ENCODE results near the gene ATP10A. TPM values are rescaled to one million over a fixed set of nuclear protein-coding genes. Genes with fewer than 3 reads are reported as not detected.

The ATP10A gene
- total and polyA plus RNA-seq, 2 of the 8 experiments (the other 6 are each of a cell fraction or from before 2014, with no cell fraction given) = 2.0 to 2.8 TPM

DNA sequence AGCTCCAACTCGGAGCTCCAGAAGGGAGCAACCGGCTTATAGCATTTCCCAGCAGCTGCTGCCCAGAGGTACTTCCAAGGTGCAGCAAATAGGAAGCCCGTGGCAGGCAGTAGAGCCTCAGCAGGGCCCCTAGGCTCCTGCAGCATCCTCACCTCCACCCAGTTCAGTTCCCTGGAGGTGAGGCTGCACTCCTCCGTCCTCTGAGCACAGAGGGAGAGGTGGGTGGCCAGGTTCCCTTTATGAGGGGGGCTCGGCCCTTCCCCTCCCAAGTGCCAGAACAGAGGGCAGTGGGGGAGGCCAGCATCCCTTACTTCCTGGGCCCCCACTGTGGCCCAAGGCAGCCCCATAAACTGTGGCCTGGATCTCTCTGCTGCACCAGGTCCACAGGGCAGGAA is 150.2 kb downstream of the ATP10A start:
- Histone ChIP-seq H3K18ac (ENCODE audit: extremely low read depth, low read length) (no peak overlapping the region), H2BK120ac (replicated peaks; ENCODE audit: low read depth, low read length) (no peak overlapping the region), H3K9me3 (ENCODE audit: insufficient read depth in 2 of 2, low read depth in 1 of 2, low read length in 1 of 2) (no peaks in the 10 kb centered on the region), H2AFZ (ENCODE audit: low read length) (no peak overlapping the region), H2BK15ac (ENCODE audit: low read length) (no peak overlapping the region), H4K8ac (ENCODE audit: extremely low read depth, insufficient read depth, low read length) (no peak overlapping the region), H3K36me3 (ENCODE audit: control insufficient read depth in 2 of 4, insufficient read depth in 4 of 4, low read length in 3 of 4) (no peaks in the 10 kb centered on the region), H3K79me2 (ENCODE audit: control insufficient read depth in 1 of 2, insufficient read depth in 2 of 2, low read length in 2 of 2) (no peaks in the 10 kb centered on the region), H3K4me1 (replicated peaks in 1 of 4; ENCODE audit: control insufficient read depth in 3 of 4, insufficient read depth in 4 of 4, low read length in 3 of 4) (no peaks in the 10 kb centered on the region), H4K91ac (replicated peaks; ENCODE audit: insufficient read length, low read length) (no peak overlapping the region), H3K23ac (ENCODE audit: insufficient read length) (no peak overlapping the region), H2BK12ac (ENCODE audit: low read depth, low read length) (no peak overlapping the region), H4K20me1 (replicated peaks in 1 of 2; ENCODE audit: control insufficient read depth in 1 of 2, insufficient read depth in 2 of 2, low read length in 2 of 2) (no peaks in the 10 kb centered on the region), H3K4ac (replicated peaks; ENCODE audit: insufficient read length, low read depth, low read length) (no peak overlapping the region), H3K27me3 (replicated peaks in 1 of 4; ENCODE audit: control insufficient read depth in 3 of 4, extremely low read depth in 1 of 4, insufficient read depth in 3 of 4, low read length in 3 of 4) (no peaks in the 10 kb centered on the region), H3K27ac (ENCODE audit: low read depth, low read length) (no peak overlapping the region), H3K9ac (replicated peaks in 1 of 4; ENCODE audit: extremely low read depth in 1 of 4, low read depth in 3 of 4, low read length in 3 of 4) (no peak overlapping the region), H2BK20ac (ENCODE audit: low read length) (no peak overlapping the region), H4K5ac (ENCODE audit: insufficient read length, low read depth, low read length) (no peak overlapping the region), H3K56ac (replicated peaks; ENCODE audit: insufficient read length, low read depth, low read length) (no peak overlapping the region), H3K79me1 (ENCODE audit: low read depth, low read length) (no peaks in the 10 kb centered on the region), H3K14ac (ENCODE audit: insufficient read length) (no peak overlapping the region), H2BK5ac (ENCODE audit: low read depth, low read length) (no peak overlapping the region), H3K4me2 (ENCODE audit: insufficient read depth in 1 of 2, low read depth in 2 of 2, low read length in 2 of 2) (no peak overlapping the region), H3K4me3 (ENCODE audit: extremely low read depth in 1 of 4, insufficient read depth in 2 of 4, low read depth in 3 of 4, low read length in 4 of 4) (no peak overlapping the region), H3K23me2 (ENCODE audit: low read depth, low read length) (no peaks in the 10 kb centered on the region), H2AK5ac (ENCODE audit: low read depth, low read length) (no peak overlapping the region)
- WGBS, 2 experiments (ENCODE audit: extremely low coverage in 1 of 2, insufficient coverage in 1 of 2, insufficient read length in 1 of 2, insufficient replicate concordance in 2 of 2, low coverage in 1 of 2, low lambda C conversion rate in 2 of 2, missing lambda C conversion rate in 1 of 2) = 80% methylated on average over 5 of the region's 5 CpGs; no CpG with 5 or more reads in 1 of the 2 experiments
- ChIA-PET POLR2A (ENCODE audit: partially characterized antibody) (no interaction called here), CTCF (ENCODE audit: partially characterized antibody) (interaction anchor here (0.7 to 1.9 kb wide), 4 partner anchors 27 to 206 kb away, joined by 3 to 4 read pairs (median 4); no protein-coding TSS in a partner anchor)
- TF ChIP-seq ATF3 (IDR thresholded peaks at IDR 0.05; ENCODE audit: insufficient read depth, low read depth, low read length) = no peak
- TF ChIP-seq, protein P1, sequence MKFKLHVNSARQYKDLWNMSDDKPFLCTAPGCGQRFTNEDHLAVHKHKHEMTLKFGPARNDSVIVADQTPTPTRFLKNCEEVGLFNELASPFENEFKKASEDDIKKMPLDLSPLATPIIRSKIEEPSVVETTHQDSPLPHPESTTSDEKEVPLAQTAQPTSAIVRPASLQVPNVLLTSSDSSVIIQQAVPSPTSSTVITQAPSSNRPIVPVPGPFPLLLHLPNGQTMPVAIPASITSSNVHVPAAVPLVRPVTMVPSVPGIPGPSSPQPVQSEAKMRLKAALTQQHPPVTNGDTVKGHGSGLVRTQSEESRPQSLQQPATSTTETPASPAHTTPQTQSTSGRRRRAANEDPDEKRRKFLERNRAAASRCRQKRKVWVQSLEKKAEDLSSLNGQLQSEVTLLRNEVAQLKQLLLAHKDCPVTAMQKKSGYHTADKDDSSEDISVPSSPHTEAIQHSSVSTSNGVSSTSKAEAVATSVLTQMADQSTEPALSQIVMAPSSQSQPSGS (IDR thresholded peaks at IDR 0.05; ENCODE audit: low read length) = no peak
- no peak for TF ChIP-seq BACH1 (IDR thresholded peaks at IDR 0.05; ENCODE audit: low read length)
- no peak for TF ChIP-seq BCL11A (IDR thresholded peaks at IDR 0.05; ENCODE audit: low read depth in 2 of 2, low read length in 2 of 2)
- no peak for TF ChIP-seq SIX5 (IDR thresholded peaks at IDR 0.05; ENCODE audit: low read depth, low read length)
- TF ChIP-seq KDM4A (IDR thresholded peaks at IDR 0.05; ENCODE audit: low read depth, low read length, severe bottlenecking) = no peak
- TF ChIP-seq, protein P2, sequence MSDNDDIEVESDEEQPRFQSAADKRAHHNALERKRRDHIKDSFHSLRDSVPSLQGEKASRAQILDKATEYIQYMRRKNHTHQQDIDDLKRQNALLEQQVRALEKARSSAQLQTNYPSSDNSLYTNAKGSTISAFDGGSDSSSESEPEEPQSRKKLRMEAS (IDR thresholded peaks at IDR 0.05) = no peak
- no peak for TF ChIP-seq CHD2 (IDR thresholded peaks at IDR 0.05; ENCODE audit: low read length)
- TF ChIP-seq TBP (IDR thresholded peaks at IDR 0.05; ENCODE audit: low read depth, low read length) = no peak
- no peak for TF ChIP-seq PHF8 (conservative IDR thresholded peaks at IDR 0.05; ENCODE audit: low read depth, low read length)
- no peak for TF ChIP-seq MAFK (IDR thresholded peaks at IDR 0.05; ENCODE audit: low read depth, low read length)
- DNase-seq (ENCODE audit: low read depth in 1 of 2, low spot score in 2 of 2) = no peak
- no peak for FAIRE-seq

Measured in H1 (cell line).